ENCODE measurements around the gene DMD.

DNA sequence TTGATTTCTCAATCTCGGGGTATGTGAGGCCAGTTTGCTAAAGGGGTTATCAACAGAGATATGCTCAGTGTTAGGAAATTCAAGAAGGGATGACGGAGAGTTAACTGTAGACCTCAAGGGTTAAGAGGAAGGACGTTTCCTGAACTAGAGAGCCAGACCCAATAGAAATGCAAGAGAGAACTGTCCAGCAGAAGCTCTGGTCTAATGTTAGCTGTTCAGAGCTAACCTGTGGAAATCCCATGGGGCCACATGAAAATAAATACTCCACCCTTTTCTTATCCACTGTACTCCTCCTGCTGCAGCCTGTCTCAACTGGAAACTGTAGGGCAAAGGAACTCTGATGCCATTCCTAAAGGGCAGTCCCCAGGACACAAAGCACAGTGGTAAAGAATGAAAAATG, 274.3 kb downstream of the DMD start:
- TF ChIP-seq POLR2A (IDR thresholded peaks at IDR 0.05) (no peak), POLR2AphosphoS5 (IDR thresholded peaks at IDR 0.05) (no peak)

Measured in sigmoid colon (tissue), 4 donors.